GM12874 (cell line): ENCODE measurements around the gene NSUN4.

Experiments
- CTCF ChIP-seq: IDR thresholded peaks from 2 replicates; pipeline ENCODE4 v1.5.1; 2011; ENCODE audit warnings: low read depth, mild to moderate bottlenecking, control low read depth, low read length, moderate library complexity; ENCODE audit not compliant: insufficient read depth

The NSUN4 gene

GRCh38 chr1:46394108-46394871, 53.7 kb downstream of the NSUN4 start, which contains the start of gene FAAH:
FAAH (plus strand) TSS chr1:46394317; CDS start chr1:46394349, 32 bp downstream.
- no peak for TF ChIP-seq CTCF

- TF ChIP-seq CTCF, result no peak
These were observed 54.4 kb downstream of the NSUN4 start for GRCh38 chr1:46394872-46395465.

- no peak for TF ChIP-seq CTCF
These were observed 56.1 kb downstream of the NSUN4 start for GRCh38 chr1:46396441-46397398.

- no peak for TF ChIP-seq CTCF
These were observed 58.7 kb downstream of the NSUN4 start for GRCh38 chr1:46399307-46399706.

GRCh38 chr1:46400421-46400820, 59.8 kb downstream of the NSUN4 start:
- no peak for TF ChIP-seq CTCF

- TF ChIP-seq CTCF, result no peak
These were observed 60.7 kb downstream of the NSUN4 start for GRCh38 chr1:46401154-46401913.
